Measurements from ENCODE around the gene POC5.
A peak's percentile ranks its signal among the peaks of the same experiment; 100 is the strongest.
"Not testable (repeated sequence)": the region's sequence is repeated elsewhere in the genome, so short reads cannot be mapped to it uniquely, and the experiment has no call there.

The POC5 gene

GRCh38 chr5:75717082-75717922, at the start of gene POC5:
Gene POC5, minus strand, starts transcription at chr5:75717437. Its CDS starts 4,500 bp downstream, at chr5:75712937.
- DNase-seq, result peak; percentile 99

GRCh38 chr5:75758116-75758515, 40.9 kb upstream of the POC5 start:
- DNase-seq, result no peak

- no peak for DNase-seq
Observed at GRCh38 chr5:75756981-75757380, 39.7 kb upstream of the POC5 start.

GRCh38 chr5:75756211-75756610, 39.0 kb upstream of the POC5 start:
- DNase-seq, result no peak

- DNase-seq, result no peak
Observed at GRCh38 chr5:75753182-75753581, 35.9 kb upstream of the POC5 start.

- no peak for DNase-seq
Observed at GRCh38 chr5:75744355-75744754, 27.1 kb upstream of the POC5 start.

GRCh38 chr5:75736273-75736672, 19.0 kb upstream of the POC5 start:
- no peak for DNase-seq

- DNase-seq, result peak; percentile 12
Observed at GRCh38 chr5:75734913-75735789, 17.9 kb upstream of the POC5 start.

- no peak for DNase-seq
Observed at GRCh38 chr5:75733767-75734166, 16.5 kb upstream of the POC5 start.

GRCh38 chr5:75731515-75731914, 14.3 kb upstream of the POC5 start:
- not testable (repeated sequence) for DNase-seq

- no peak for DNase-seq
Observed at GRCh38 chr5:75729321-75729720, 12.1 kb upstream of the POC5 start.

- no peak for DNase-seq
Observed at GRCh38 chr5:75727931-75728330, 10.7 kb upstream of the POC5 start.

- DNase-seq, result not testable (repeated sequence)
Observed at GRCh38 chr5:75726224-75726623, 9.0 kb upstream of the POC5 start.

GRCh38 chr5:75723378-75723777, 6.1 kb upstream of the POC5 start:
- DNase-seq, result no peak

- no peak for DNase-seq
Observed at GRCh38 chr5:75721573-75721972, 4.3 kb upstream of the POC5 start.

GRCh38 chr5:75720882-75721281, 3.6 kb upstream of the POC5 start:
- no peak for DNase-seq

GRCh38 chr5:75716715-75717081, 539 bp downstream of the POC5 start:
- no peak for DNase-seq

GRCh38 chr5:75712091-75712490, 5.1 kb downstream of the POC5 start:
- no peak for DNase-seq

GRCh38 chr5:75711151-75711550, 6.1 kb downstream of the POC5 start:
- no peak for DNase-seq

GRCh38 chr5:75710637-75711036, 6.6 kb downstream of the POC5 start:
- DNase-seq, result no peak

GRCh38 chr5:75707911-75708509, 9.2 kb downstream of the POC5 start:
- DNase-seq, result no peak

- DNase-seq, result no peak
Observed at GRCh38 chr5:75706775-75707174, 10.5 kb downstream of the POC5 start.

- DNase-seq, result no peak
Observed at GRCh38 chr5:75706016-75706415, 11.2 kb downstream of the POC5 start.

GRCh38 chr5:75701856-75702255, 15.4 kb downstream of the POC5 start:
- DNase-seq, result no peak
